HEK293 (cell line): Measurements from ENCODE around the gene NCOA7.
A peak's percentile ranks its signal among the peaks of the same experiment; 100 is the strongest.

Experiments
- CTCF ChIA-PET: fragments of 350-600 bp; formaldehyde crosslinking; extraction: SDS; loops from one replicate; lab custom pipeline; 2021; ENCODE audit warnings: antibody characterized with exemption; lab: Yijun Ruan, JAX
- POLR2A ChIA-PET: fragments of 300-600 bp; formaldehyde crosslinking; extraction: SDS; loops from one replicate; lab custom pipeline; 2020; ENCODE audit warnings: antibody characterized with exemption, inconsistent platforms; lab: Yijun Ruan, JAX
- H3K27ac ChIP-seq: fragments of 200-500 bp; sonication (Bioruptor generic); 2 replicates; pipeline ENCODE4 v1.5.1; 2014; ENCODE audit warnings: low read depth, low read length, control low read depth, inconsistent platforms; ENCODE audit errors: extremely low read depth
- H3K36me3 ChIP-seq, 2 experiments: fragments of 200-500 bp in 1 of 2; sonication (Bioruptor generic) in 1 of 2; 1 replicate in 1 of 2; 2 replicates in 1 of 2; pipeline ENCODE4 v1.5.1; 2014 to 2017; ENCODE audit warnings: inconsistent platforms in 2 of 2, low read length in 2 of 2; ENCODE audit not compliant: control insufficient read depth in 2 of 2, insufficient read depth in 1 of 2
- H3K4me1 ChIP-seq: fragments of 200-500 bp; sonication (Bioruptor generic); 2 replicates; pipeline ENCODE4 v1.5.1; 2014; ENCODE audit warnings: mild to moderate bottlenecking, low read length, inconsistent platforms; ENCODE audit not compliant: control insufficient read depth, insufficient read depth
- H3K4me3 ChIP-seq: 2 replicates; pipeline ENCODE4 v1.5.1; 2011; ENCODE audit warnings: low read depth, mild to moderate bottlenecking, control low read depth, low read length, moderate library complexity
- H3K9me3 ChIP-seq: fragments of 200-500 bp; sonication (Bioruptor generic); 2 replicates; pipeline ENCODE4 v1.5.1; 2014; ENCODE audit warnings: low read depth, low read length, inconsistent platforms; ENCODE audit not compliant: control insufficient read depth, insufficient read depth
- FEZF1 ChIP-seq: fragments of 450-650 bp; formaldehyde crosslinking; IDR thresholded peaks from 2 replicates; pipeline ENCODE4 v1.5.1; 2016; ENCODE audit warnings: missing biosample characterization, missing genetic modification characterization
- GFI1B ChIP-seq: fragments of 450-650 bp; formaldehyde crosslinking; IDR thresholded peaks from 2 replicates; pipeline ENCODE4 v1.5.1; 2016; ENCODE audit warnings: missing biosample characterization, missing genetic modification characterization
- OSR2 ChIP-seq: fragments of 450-650 bp; formaldehyde crosslinking; IDR thresholded peaks from 2 replicates; pipeline ENCODE4 v1.5.1; 2016; ENCODE audit warnings: missing biosample characterization, missing genetic modification characterization
- OVOL3 ChIP-seq: fragments of 450-650 bp; formaldehyde crosslinking; IDR thresholded peaks from 2 replicates; pipeline ENCODE4 v1.5.1; 2016; ENCODE audit warnings: missing biosample characterization, missing genetic modification characterization
- SCRT1 ChIP-seq: fragments of 450-650 bp; formaldehyde crosslinking; IDR thresholded peaks from 2 replicates; pipeline ENCODE4 v1.5.1; 2016; ENCODE audit warnings: missing biosample characterization, missing genetic modification characterization, borderline replicate concordance
- TRIM28 ChIP-seq: IDR thresholded peaks from 2 replicates; pipeline ENCODE4 v1.6.1; 2011; ENCODE audit warnings: low read length, control low read depth, borderline replicate concordance
- ZBTB17 ChIP-seq: fragments of 450-650 bp; formaldehyde crosslinking; IDR thresholded peaks from 2 replicates; pipeline ENCODE4 v1.5.1; 2016; ENCODE audit warnings: missing biosample characterization, missing genetic modification characterization
- ZIC2 ChIP-seq: fragments of 450-650 bp; formaldehyde crosslinking; IDR thresholded peaks from 2 replicates; pipeline ENCODE4 v1.5.1; 2016; ENCODE audit warnings: missing biosample characterization, missing genetic modification characterization
- ZNF2 ChIP-seq: fragments of 450-650 bp; formaldehyde crosslinking; IDR thresholded peaks from 2 replicates; pipeline ENCODE4 v1.5.1; 2016; ENCODE audit warnings: missing biosample characterization, missing genetic modification characterization
- ZNF292 ChIP-seq: fragments of 450-650 bp; formaldehyde crosslinking; IDR thresholded peaks from 2 replicates; pipeline ENCODE4 v1.5.1; 2016; ENCODE audit warnings: low read depth, missing biosample characterization, missing genetic modification characterization, borderline replicate concordance
- ZNF335 ChIP-seq: fragments of 450-650 bp; formaldehyde crosslinking; conservative IDR thresholded peaks from 2 replicates; pipeline ENCODE4 v1.5.1; 2016; ENCODE audit warnings: missing biosample characterization, missing genetic modification characterization
- ZNF404 ChIP-seq: fragments of 450-650 bp; formaldehyde crosslinking; IDR thresholded peaks from 2 replicates; pipeline ENCODE4 v1.5.1; 2017; ENCODE audit warnings: missing biosample characterization, missing genetic modification characterization
- ZNF791 ChIP-seq: fragments of 450-650 bp; formaldehyde crosslinking; IDR thresholded peaks from 2 replicates; pipeline ENCODE4 v1.5.1; 2016; ENCODE audit warnings: missing biosample characterization, missing genetic modification characterization
- ZNF830 ChIP-seq: fragments of 450-650 bp; IDR thresholded peaks from 2 replicates; pipeline ENCODE4 v1.5.0; 2018; ENCODE audit warnings: missing biosample characterization, missing genetic modification characterization, low read depth, mild to moderate bottlenecking, moderate library complexity
- TF ChIP-seq, protein P1 (sequence below): fragments of 450-650 bp; formaldehyde crosslinking; IDR thresholded peaks from 2 replicates; pipeline ENCODE4 v1.5.0; 2017; ENCODE audit warnings: missing biosample characterization, missing genetic modification characterization, borderline replicate concordance
- TF ChIP-seq, protein P2 (sequence below): fragments of 450-650 bp; formaldehyde crosslinking; conservative IDR thresholded peaks from 2 replicates; pipeline ENCODE4 v1.5.1; 2016; ENCODE audit warnings: low read depth, missing biosample characterization, missing genetic modification characterization
- TF ChIP-seq, protein P3 (sequence below): fragments of 450-650 bp; formaldehyde crosslinking; IDR thresholded peaks from 2 replicates; pipeline ENCODE4 v1.5.1; 2017; ENCODE audit warnings: missing biosample characterization, missing genetic modification characterization
- TF ChIP-seq, protein P4 (sequence below): fragments of 450-650 bp; formaldehyde crosslinking; IDR thresholded peaks from 2 replicates; pipeline ENCODE4 v1.5.1; 2016; ENCODE audit warnings: missing biosample characterization, missing genetic modification characterization
- TF ChIP-seq, protein P5 (sequence below): fragments of 450-650 bp; IDR thresholded peaks from 2 replicates; pipeline ENCODE4 v1.5.1; 2018; ENCODE audit warnings: missing biosample characterization, mild to moderate bottlenecking, missing genetic modification characterization

Gene NCOA7

DNA sequence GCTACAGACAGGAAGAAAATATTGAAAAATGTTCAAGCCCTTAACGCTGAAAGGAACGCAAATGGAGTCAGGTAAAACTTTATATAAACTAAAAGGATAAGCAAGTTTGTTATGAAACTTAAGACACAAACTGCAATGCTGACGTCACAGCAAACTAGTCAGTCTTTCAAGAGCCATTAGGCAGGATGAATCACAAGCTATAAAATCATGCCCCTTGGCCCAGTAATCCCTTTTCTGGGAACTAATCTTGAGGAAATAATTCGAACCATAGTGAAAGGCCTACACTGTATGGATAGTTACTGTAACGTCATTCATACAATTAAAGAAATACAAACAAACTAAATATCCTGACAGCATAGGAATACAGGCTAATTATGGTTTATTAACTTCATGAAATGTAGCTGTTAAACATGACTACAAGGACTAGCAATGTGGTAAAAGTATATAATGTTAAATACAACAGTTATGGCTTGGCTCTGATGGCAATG is 123.1 kb downstream of the NCOA7 start (continued):
- TF ChIP-seq, protein P1, sequence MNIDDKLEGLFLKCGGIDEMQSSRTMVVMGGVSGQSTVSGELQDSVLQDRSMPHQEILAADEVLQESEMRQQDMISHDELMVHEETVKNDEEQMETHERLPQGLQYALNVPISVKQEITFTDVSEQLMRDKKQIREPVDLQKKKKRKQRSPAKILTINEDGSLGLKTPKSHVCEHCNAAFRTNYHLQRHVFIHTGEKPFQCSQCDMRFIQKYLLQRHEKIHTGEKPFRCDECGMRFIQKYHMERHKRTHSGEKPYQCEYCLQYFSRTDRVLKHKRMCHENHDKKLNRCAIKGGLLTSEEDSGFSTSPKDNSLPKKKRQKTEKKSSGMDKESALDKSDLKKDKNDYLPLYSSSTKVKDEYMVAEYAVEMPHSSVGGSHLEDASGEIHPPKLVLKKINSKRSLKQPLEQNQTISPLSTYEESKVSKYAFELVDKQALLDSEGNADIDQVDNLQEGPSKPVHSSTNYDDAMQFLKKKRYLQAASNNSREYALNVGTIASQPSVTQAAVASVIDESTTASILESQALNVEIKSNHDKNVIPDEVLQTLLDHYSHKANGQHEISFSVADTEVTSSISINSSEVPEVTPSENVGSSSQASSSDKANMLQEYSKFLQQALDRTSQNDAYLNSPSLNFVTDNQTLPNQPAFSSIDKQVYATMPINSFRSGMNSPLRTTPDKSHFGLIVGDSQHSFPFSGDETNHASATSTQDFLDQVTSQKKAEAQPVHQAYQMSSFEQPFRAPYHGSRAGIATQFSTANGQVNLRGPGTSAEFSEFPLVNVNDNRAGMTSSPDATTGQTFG (tag by site-specific recombination): no peak
- TF ChIP-seq OSR2 (tag by site-specific recombination): peak; percentile 88
- TF ChIP-seq, protein P2, sequence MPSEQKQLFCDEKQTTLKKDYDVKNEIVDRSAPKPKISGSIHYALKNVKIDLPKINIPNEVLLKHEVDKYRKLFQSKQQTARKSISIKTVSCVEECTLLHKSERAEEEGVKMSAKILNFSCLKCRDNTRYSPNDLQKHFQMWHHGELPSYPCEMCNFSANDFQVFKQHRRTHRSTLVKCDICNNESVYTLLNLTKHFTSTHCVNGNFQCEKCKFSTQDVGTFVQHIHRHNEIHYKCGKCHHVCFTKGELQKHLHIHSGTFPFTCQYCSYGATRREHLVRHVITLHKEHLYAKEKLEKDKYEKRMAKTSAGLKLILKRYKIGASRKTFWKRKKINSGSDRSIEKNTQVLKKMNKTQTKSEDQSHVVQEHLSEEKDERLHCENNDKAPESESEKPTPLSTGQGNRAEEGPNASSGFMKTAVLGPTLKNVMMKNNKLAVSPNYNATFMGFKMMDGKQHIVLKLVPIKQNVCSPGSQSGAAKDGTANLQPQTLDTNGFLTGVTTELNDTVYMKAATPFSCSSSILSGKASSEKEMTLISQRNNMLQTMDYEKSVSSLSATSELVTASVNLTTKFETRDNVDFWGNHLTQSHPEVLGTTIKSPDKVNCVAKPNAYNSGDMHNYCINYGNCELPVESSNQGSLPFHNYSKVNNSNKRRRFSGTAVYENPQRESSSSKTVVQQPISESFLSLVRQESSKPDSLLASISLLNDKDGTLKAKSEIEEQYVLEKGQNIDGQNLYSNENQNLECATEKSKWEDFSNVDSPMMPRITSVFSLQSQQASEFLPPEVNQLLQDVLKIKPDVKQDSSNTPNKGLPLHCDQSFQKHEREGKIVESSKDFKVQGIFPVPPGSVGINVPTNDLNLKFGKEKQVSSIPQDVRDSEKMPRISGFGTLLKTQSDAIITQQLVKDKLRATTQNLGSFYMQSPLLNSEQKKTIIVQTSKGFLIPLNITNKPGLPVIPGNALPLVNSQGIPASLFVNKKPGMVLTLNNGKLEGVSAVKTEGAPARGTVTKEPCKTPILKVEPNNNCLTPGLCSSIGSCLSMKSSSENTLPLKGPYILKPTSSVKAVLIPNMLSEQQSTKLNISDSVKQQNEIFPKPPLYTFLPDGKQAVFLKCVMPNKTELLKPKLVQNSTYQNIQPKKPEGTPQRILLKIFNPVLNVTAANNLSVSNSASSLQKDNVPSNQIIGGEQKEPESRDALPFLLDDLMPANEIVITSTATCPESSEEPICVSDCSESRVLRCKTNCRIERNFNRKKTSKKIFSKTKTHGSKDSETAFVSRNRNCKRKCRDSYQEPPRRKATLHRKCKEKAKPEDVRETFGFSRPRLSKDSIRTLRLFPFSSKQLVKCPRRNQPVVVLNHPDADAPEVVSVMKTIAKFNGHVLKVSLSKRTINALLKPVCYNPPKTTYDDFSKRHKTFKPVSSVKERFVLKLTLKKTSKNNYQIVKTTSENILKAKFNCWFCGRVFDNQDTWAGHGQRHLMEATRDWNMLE: peak; percentile 56
- TF ChIP-seq ZNF335: peak; percentile 24; the same call in 1 of the 2 replicates
- TF ChIP-seq ZNF292 (tag by site-specific recombination): no peak
- TF ChIP-seq, all 188 proteins: peak for 66

DNA sequence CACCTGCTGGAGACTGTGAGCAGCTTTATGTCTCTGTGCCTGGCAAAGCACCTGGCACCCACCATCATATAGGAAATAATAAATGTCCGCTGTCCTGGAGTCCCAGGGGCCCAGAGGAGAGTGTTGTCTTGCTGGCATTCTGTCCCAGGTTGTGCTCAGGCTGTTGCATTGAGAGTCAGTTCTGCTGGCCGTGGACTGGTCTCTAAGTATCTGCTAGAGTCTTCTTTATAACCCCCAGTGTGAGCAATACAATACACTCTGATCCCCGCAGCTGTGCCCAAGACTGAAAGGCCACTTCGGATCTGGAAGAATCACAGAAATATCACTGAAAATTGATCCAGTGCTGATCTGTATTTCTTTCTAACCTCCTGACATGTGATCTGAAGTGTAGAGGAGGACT is 127.5 kb downstream of the NCOA7 start:
- POLR2A ChIA-PET: interaction anchor here (1.0 to 1.1 kb wide), 2 partner anchors 39 to 68 kb away, joined by 3 to 4 read pairs; no protein-coding TSS in a partner anchor
- TF ChIP-seq, protein P3, sequence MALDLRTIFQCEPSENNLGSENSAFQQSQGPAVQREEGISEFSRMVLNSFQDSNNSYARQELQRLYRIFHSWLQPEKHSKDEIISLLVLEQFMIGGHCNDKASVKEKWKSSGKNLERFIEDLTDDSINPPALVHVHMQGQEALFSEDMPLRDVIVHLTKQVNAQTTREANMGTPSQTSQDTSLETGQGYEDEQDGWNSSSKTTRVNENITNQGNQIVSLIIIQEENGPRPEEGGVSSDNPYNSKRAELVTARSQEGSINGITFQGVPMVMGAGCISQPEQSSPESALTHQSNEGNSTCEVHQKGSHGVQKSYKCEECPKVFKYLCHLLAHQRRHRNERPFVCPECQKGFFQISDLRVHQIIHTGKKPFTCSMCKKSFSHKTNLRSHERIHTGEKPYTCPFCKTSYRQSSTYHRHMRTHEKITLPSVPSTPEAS (tag by site-specific recombination): no peak
- TF ChIP-seq GFI1B (tag by site-specific recombination): no peak
- no peak for TF ChIP-seq ZNF2 (tag by site-specific recombination)
- TF ChIP-seq OVOL3 (tag by site-specific recombination): no peak
- TF ChIP-seq ZNF404: no peak
- TF ChIP-seq ZNF830 (tag by site-specific recombination): no peak
- Histone ChIP-seq H3K27ac (no peak overlapping the region), H3K9me3 (no peaks in the 10 kb centered on the region), H3K36me3 (peaks cover 0 to 42% of the 10 kb centered on the region in 2 experiments; a peak in 2 of 3 replicates), H3K4me3 (no peak overlapping the region), H3K4me1 (peaks cover 16% of the 10 kb centered on the region)
- CTCF ChIA-PET: interaction anchor here (1.0 to 8.4 kb wide), 6 partner anchors 12 to 129 kb away, joined by 3 to 72 read pairs (median 4); partner anchors contain the start of gene HINT3

DNA sequence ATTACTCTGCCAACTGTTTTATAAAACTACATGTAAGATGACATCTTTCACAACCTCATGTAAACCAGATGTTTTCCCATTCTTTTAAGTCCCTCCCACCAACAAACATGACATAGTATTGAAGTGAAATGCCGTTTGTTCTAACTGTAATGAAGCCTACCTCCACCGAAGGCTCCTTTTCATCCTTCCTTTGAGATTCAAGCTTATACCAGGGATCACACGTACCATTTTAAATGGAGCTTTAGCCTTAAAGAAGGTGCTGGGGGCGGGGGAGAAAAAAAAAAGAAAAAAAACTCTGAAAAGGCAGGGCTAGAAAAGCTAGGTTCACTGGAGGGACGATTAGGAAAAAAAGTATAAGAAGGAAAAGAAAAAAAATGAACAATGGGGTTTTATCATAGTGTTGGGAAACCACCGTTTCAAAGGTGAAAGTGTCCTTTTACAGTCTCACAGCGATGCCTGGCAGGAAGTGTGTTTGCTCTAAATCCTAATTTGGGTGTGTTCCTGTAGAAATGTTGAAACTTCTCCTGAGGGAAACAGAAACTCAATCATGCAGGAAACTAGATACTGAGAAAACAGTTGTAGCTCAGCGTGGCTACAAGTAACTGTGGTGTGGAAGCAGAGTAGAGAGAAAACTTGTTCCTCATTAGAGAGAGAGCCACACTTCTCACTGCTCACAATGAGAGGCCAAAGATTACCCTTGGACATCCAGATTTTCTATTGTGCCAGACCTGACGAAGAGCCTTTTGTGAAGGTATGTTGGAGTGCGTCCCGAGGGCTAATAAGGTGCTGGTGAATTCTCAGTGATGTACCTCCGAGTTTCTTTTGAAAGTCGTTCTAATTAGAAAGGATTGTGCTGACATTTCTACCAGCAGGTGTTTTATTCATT is 128.2 kb downstream of the NCOA7 start:
- Histone ChIP-seq H3K9me3 (no peaks in the 10 kb centered on the region), H3K36me3 (peaks cover 0 to 49% of the 10 kb centered on the region in 2 experiments; a peak in 2 of 3 replicates), H3K27ac (peak overlapping the region; percentile 14; the same call in 1 of the 2 replicates), H3K4me3 (peak overlapping the region; percentile 15), H3K4me1 (peaks cover 11% of the 10 kb centered on the region)
- ChIA-PET POLR2A (interaction anchor here (1.0 to 1.5 kb wide), 3 partner anchors 37 to 67 kb away, joined by 3 to 4 read pairs (median 3); partner anchors contain the start of gene HINT3), CTCF (interaction anchor here (0.7 to 8.4 kb wide), 6 partner anchors 12 to 162 kb away, joined by 3 to 72 read pairs (median 4); partner anchors contain the start of gene HINT3)
- TF ChIP-seq, protein P4, sequence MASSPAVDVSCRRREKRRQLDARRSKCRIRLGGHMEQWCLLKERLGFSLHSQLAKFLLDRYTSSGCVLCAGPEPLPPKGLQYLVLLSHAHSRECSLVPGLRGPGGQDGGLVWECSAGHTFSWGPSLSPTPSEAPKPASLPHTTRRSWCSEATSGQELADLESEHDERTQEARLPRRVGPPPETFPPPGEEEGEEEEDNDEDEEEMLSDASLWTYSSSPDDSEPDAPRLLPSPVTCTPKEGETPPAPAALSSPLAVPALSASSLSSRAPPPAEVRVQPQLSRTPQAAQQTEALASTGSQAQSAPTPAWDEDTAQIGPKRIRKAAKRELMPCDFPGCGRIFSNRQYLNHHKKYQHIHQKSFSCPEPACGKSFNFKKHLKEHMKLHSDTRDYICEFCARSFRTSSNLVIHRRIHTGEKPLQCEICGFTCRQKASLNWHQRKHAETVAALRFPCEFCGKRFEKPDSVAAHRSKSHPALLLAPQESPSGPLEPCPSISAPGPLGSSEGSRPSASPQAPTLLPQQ: peak; percentile 62; the same call in 1 of the 2 replicates
- TF ChIP-seq ZNF791 (tag by site-specific recombination) (no peak), ZBTB17 (tag by site-specific recombination) (peak; percentile 79), ZIC2 (tag by site-specific recombination) (peak; percentile 77), FEZF1 (peak; percentile 99), TRIM28 (peak; percentile 58; the same call in 1 of the 2 replicates), SCRT1 (peak; percentile 64; the same call in 1 of the 2 replicates)
- TF ChIP-seq, protein P5, sequence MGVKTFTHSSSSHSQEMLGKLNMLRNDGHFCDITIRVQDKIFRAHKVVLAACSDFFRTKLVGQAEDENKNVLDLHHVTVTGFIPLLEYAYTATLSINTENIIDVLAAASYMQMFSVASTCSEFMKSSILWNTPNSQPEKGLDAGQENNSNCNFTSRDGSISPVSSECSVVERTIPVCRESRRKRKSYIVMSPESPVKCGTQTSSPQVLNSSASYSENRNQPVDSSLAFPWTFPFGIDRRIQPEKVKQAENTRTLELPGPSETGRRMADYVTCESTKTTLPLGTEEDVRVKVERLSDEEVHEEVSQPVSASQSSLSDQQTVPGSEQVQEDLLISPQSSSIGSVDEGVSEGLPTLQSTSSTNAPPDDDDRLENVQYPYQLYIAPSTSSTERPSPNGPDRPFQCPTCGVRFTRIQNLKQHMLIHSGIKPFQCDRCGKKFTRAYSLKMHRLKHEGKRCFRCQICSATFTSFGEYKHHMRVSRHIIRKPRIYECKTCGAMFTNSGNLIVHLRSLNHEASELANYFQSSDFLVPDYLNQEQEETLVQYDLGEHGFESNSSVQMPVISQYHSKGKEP (tag by site-specific recombination): 0 out of 2 replicates have a peak, but pooled peaks have one; percentile 41
